Thymus (tissue), 11 donors: Measurements from ENCODE around the gene RPS27L. TPM values are rescaled to one million over a fixed set of nuclear protein-coding genes. Genes with fewer than 3 reads are reported as not detected.

ENCODE experiments used
- DNase-seq, 9 donors: peaks; one replicate each; pipeline ENCODE4 v3.0.0-alpha.2; 2013; ENCODE audit warnings: low spot score in 9 of 9, low read depth in 6 of 9, missing footprints in 1 of 9
- H3K27ac ChIP-seq, 2 donors: one replicate each; pipeline ENCODE4 v1.5.1; 2013; ENCODE audit warnings: control low read depth in 1 of 2, low read depth in 1 of 2, low read length in 1 of 2, mild to moderate bottlenecking in 1 of 2, moderate library complexity in 1 of 2
- H3K27me3 ChIP-seq, 2 donors: one replicate each; pipeline ENCODE4 v1.5.1; 2013; ENCODE audit warnings: low read length in 1 of 2; ENCODE audit not compliant: control insufficient read depth in 2 of 2, insufficient read depth in 1 of 2
- H3K36me3 ChIP-seq, 2 donors: one replicate each; pipeline ENCODE4 v1.5.1; 2013; ENCODE audit warnings: low read length in 1 of 2, mild to moderate bottlenecking in 1 of 2, moderate library complexity in 1 of 2; ENCODE audit not compliant: control insufficient read depth in 2 of 2, insufficient read depth in 2 of 2
- H3K4me1 ChIP-seq, 2 donors: one replicate each; pipeline ENCODE4 v1.5.1; 2013; ENCODE audit warnings: low read length in 2 of 2; ENCODE audit not compliant: control insufficient read depth in 2 of 2, insufficient read depth in 2 of 2
- H3K4me3 ChIP-seq, 2 donors: one replicate each; pipeline ENCODE4 v1.5.1; 2013; ENCODE audit warnings: low read length in 2 of 2, control low read depth in 1 of 2, mild to moderate bottlenecking in 1 of 2
- H3K9me3 ChIP-seq, 2 donors: one replicate each; pipeline ENCODE4 v1.5.1; 2013; ENCODE audit warnings: low read length in 1 of 2, mild to moderate bottlenecking in 1 of 2; ENCODE audit not compliant: control insufficient read depth in 2 of 2, insufficient read depth in 1 of 2
- WGBS: extraction: QIAGEN DNeasy Blood & Tissue Kit; methylation state at CpG from one replicate; pipeline ENCODE4 v1.1.7; 2013; 5-methylcytosine and 5-hydroxymethylcytosine counted together
- polyA plus RNA-seq: library from polyadenylated mRNA; stranded (reverse); fragments of 200-250 nt; gene quantifications from one replicate; pipeline ENCODE4 v1.2.3, GENCODE V29; 2013
- total RNA-seq: library from RNA; stranded (reverse); fragments of 120-200 nt; gene quantifications from one replicate; pipeline ENCODE4 v1.2.4, GENCODE V29; 2013
- donor health status: healthy.

Gene RPS27L
- total and polyA plus RNA-seq, 2 donors = 124 to 181 TPM

- Histone ChIP-seq H3K4me1 (peaks cover 5 to 10% of the 10 kb centered on the region in 2 donors), H3K27ac (peak overlapping the region in 1 of 2 donors; percentile 79), H3K36me3 (peaks cover 5 to 8% of the 10 kb centered on the region in 2 donors), H3K4me3 (peak overlapping the region; percentile 62 to 87), H3K27me3 (no peaks in the 10 kb centered on the region), H3K9me3 (peaks cover 0 to 2% of the 10 kb centered on the region in 2 donors)
- 17% methylated on average over 10 of the region's 10 CpGs for WGBS
- peak in 1 of 9 donors; percentile 7 for DNase-seq
Observed at GRCh38 chr15:63156086-63156710, 1.1 kb downstream of the RPS27L start.

DNA sequence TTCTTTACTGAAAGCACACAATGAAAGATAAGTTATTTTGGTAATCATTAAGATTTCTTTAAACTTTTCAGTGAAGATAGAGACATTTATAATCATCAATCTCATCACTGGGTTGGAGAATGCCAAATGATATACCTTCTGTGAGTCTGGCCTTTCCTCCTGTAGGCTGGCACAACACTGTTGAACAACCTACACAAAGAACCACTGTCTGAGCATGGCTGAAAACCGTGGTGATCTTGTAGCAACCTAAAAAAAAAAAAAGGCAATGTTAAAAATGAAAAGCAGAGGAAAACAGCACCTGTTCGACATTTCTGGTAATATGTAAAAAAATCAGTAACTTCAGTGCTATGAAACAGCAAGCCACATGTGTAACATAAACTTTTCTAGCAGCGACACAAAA is 1.8 kb downstream of the RPS27L start:
- Histone ChIP-seq H3K27me3 (no peaks in the 10 kb centered on the region), H3K27ac (no peak overlapping the region), H3K36me3 (peaks cover 5 to 8% of the 10 kb centered on the region in 2 donors), H3K4me3 (no peak overlapping the region), H3K9me3 (peaks cover 0 to 2% of the 10 kb centered on the region in 2 donors), H3K4me1 (peaks cover 5 to 10% of the 10 kb centered on the region in 2 donors)
- 75% methylated on average over 3 of the region's 3 CpGs for WGBS
- DNase-seq = no peak

DNA sequence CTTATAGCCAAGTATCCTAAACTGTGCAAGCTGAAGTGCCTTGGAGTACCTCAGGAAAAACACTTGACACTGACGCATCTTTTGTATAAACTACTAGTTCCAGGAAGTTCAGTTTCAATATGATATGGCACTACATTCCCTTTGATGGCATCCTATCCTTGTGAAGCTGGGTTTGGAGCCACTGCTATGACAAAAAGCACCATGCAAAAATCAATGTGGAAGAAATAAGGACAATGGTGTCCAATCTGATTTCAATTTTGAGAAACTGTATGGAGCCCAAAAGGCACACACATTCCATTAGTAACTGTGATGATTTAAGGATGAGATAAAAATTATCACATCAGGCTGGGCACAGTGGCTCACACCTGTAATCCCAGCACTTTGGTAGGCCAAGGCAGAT is 5.6 kb downstream of the RPS27L start:
- 98% methylated on average over 1 of the region's 1 CpG for whole genome bisulfite sequencing
- Histone ChIP-seq H3K27ac (no peak overlapping the region), H3K4me3 (no peak overlapping the region), H3K27me3 (no peaks in the 10 kb centered on the region), H3K4me1 (peaks cover 0 to 5% of the 10 kb centered on the region in 2 donors), H3K9me3 (peaks cover 0 to 2% of the 10 kb centered on the region in 2 donors), H3K36me3 (peaks cover 7 to 11% of the 10 kb centered on the region in 2 donors)
- DNase-seq = no peak

- H3K27ac ChIP-seq = peak overlapping the region in 1 of 2 donors; percentile 15
- no peaks in the 10 kb centered on the region for H3K4me1 ChIP-seq
- H3K9me3 ChIP-seq = no peaks in the 10 kb centered on the region
- peaks cover 2 to 13% of the 10 kb centered on the region in 2 donors for H3K36me3 ChIP-seq
- DNase-seq = peak in 1 of 9 donors; percentile 13
- no peak overlapping the region for H3K4me3 ChIP-seq
- H3K27me3 ChIP-seq = no peaks in the 10 kb centered on the region
- 85% methylated on average over 3 of the region's 3 CpGs for WGBS
Observed at GRCh38 chr15:63146684-63147083, 10.6 kb downstream of the RPS27L start.

DNA sequence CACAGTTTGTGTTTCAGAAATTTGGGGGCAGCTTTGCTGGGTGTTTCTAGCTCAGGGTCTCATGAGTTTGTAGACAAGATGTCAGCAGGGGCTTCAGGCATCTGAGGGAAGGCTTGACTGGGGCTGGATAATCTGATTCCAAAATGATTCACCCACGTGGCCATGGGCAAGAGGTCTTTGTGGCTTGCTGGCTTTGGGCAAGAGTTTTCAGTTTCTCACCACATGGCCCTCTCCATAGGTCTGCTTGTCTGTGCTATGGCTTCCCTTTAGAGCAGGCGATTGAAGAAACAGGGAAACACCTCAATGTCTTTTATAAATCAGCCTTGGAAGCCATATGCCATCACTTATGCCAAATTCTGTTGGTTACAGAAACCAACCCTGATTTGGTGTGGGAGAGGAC is 11.9 kb downstream of the RPS27L start:
- H3K27ac ChIP-seq = no peak overlapping the region
- H3K9me3 ChIP-seq = no peaks in the 10 kb centered on the region
- 96% methylated on average over 2 of the region's 2 CpGs for WGBS
- H3K4me1 ChIP-seq = no peaks in the 10 kb centered on the region
- no peak for DNase-seq
- H3K36me3 ChIP-seq = peaks cover 2 to 9% of the 10 kb centered on the region in 2 donors
- no peak overlapping the region for H3K4me3 ChIP-seq
- H3K27me3 ChIP-seq = no peaks in the 10 kb centered on the region

DNA sequence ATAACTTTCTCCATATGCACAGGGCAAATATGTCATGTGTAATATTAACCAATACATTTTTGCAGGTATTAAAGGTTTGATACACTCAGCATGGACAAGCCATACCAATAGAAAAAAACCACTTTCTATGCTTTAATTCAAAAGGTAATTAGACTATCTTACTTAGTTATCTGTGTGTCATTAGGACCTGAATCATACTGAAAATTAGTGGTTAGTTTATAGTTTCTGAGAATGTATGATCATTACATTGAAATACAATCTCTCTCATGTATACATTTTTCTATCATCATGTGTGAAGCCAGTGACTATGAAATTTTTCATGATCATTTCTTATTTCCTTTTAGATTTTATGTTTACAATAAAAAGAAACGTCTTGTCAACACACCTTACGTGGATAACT is 16.3 kb downstream of the RPS27L start:
- H3K4me3 ChIP-seq = no peak overlapping the region
- WGBS = 97% methylated on average over 2 of the region's 2 CpGs
- H3K36me3 ChIP-seq = peaks cover 0 to 6% of the 10 kb centered on the region in 2 donors
- H3K4me1 ChIP-seq = no peaks in the 10 kb centered on the region
- H3K27ac ChIP-seq = no peak overlapping the region
- DNase-seq = no peak
- no peaks in the 10 kb centered on the region for H3K9me3 ChIP-seq
- H3K27me3 ChIP-seq = no peaks in the 10 kb centered on the region

DNA sequence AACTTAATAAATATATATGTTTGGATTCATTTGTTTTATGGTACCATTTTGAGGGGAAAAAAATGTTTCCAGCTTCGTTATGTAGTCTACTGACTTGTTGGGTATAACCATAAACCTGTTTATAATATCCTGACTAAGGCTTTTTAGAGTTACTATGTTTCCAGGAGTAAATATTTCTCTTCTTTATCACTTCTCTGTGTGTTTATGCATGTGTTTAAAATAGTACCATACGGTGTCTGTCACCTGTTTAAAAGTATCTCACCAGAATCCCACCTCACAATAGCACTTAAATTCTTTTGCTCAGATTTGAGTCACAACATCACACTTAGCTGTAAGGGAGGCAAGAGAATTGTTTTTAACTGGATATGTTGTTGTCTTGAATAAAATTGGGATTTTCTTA is 20.5 kb downstream of the RPS27L start:
- Histone ChIP-seq H3K27ac (no peak overlapping the region), H3K9me3 (no peaks in the 10 kb centered on the region), H3K36me3 (no peaks in the 10 kb centered on the region), H3K4me3 (no peak overlapping the region), H3K4me1 (no peaks in the 10 kb centered on the region), H3K27me3 (no peaks in the 10 kb centered on the region)
- 96% methylated on average over 2 of the region's 2 CpGs for WGBS
- no peak for DNase-seq

- DNase-seq = no peak
- Histone ChIP-seq H3K27ac (no peak overlapping the region), H3K27me3 (no peaks in the 10 kb centered on the region), H3K9me3 (no peaks in the 10 kb centered on the region), H3K4me1 (no peaks in the 10 kb centered on the region), H3K36me3 (no peaks in the 10 kb centered on the region), H3K4me3 (no peak overlapping the region)
- 94% methylated on average over 3 of the region's 3 CpGs for WGBS
Observed at GRCh38 chr15:63135804-63136203, 21.5 kb downstream of the RPS27L start.

DNA sequence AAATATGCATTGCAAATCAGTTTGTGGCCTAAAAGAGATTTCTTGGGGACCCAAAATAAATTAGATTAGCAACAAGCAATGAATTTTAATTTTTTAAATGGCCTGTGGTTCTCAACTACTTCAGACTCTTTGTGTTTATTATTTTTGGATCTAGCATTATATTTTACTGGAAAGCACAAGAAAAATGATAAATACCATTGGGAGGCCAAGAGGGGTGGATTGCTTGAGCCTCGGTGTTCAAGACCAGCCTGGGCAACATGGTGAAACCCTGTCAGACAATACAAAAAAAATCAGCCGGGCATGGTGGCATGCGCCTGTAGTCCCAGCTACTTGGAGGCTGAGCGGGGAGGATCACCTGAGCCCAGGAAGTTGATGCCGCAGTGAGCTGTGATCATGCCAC is 22.0 kb downstream of the RPS27L start:
- DNase-seq = no peak
- no peaks in the 10 kb centered on the region for H3K27me3 ChIP-seq
- no peak overlapping the region for H3K27ac ChIP-seq
- H3K9me3 ChIP-seq = no peaks in the 10 kb centered on the region
- no peaks in the 10 kb centered on the region for H3K4me1 ChIP-seq
- H3K36me3 ChIP-seq = no peaks in the 10 kb centered on the region
- no peak overlapping the region for H3K4me3 ChIP-seq
- WGBS = 98% methylated on average over 5 of the region's 5 CpGs
